GM23248 (cell line): Measurements from ENCODE around the gene SPINK14. TPM values are rescaled to one million over a fixed set of nuclear protein-coding genes. Genes with fewer than 3 reads are reported as not detected.

ENCODE experiments used
- DNase-seq: peaks from one replicate; pipeline ENCODE4 v3.0.0-alpha.2; 2015
- H2AFZ ChIP-seq: fragments of 200-600 bp; sonication (generic); 2 replicates; pipeline ENCODE4 v1.6.1; 2016; ENCODE audit warnings: antibody characterized with exemption
- H3F3A ChIP-seq: fragments of 200-600 bp; sonication (generic); 2 replicates; pipeline ENCODE4 v1.6.1; 2016; ENCODE audit warnings: mild to moderate bottlenecking, antibody characterized with exemption, mixed run types; ENCODE audit not compliant: insufficient read depth
- H3K27ac ChIP-seq: fragments of 200-600 bp; sonication (generic); 2 replicates; pipeline ENCODE4 v1.5.1; 2016; ENCODE audit warnings: mild to moderate bottlenecking
- H3K27me3 ChIP-seq: fragments of 200-600 bp; sonication (generic); replicated peaks from 2 replicates; pipeline ENCODE4 v1.6.1; 2016; ENCODE audit warnings: mild to moderate bottlenecking; ENCODE audit not compliant: insufficient read depth
- H3K36me3 ChIP-seq: fragments of 200-600 bp; sonication (generic); 2 replicates; pipeline ENCODE4 v1.6.1; 2016; ENCODE audit warnings: low read depth, mild to moderate bottlenecking
- H3K4me1 ChIP-seq: fragments of 200-600 bp; sonication (generic); 2 replicates; pipeline ENCODE4 v1.6.1; 2016; ENCODE audit warnings: mild to moderate bottlenecking; ENCODE audit not compliant: insufficient read depth
- H3K4me2 ChIP-seq: fragments of 200-600 bp; sonication (generic); one replicate; pipeline ENCODE4 v1.6.1; 2016; ENCODE audit warnings: mild to moderate bottlenecking; ENCODE audit not compliant: unreplicated experiment
- H3K4me3 ChIP-seq: fragments of 200-600 bp; sonication (generic); 2 replicates; pipeline ENCODE4 v1.5.1; 2016; ENCODE audit warnings: mild to moderate bottlenecking
- H3K79me2 ChIP-seq: fragments of 200-600 bp; sonication (generic); 2 replicates; pipeline ENCODE4 v1.6.1; 2016; ENCODE audit warnings: mild to moderate bottlenecking; ENCODE audit not compliant: insufficient read depth
- H3K9ac ChIP-seq: fragments of 200-600 bp; sonication (generic); 2 replicates; pipeline ENCODE4 v1.6.1; 2016; ENCODE audit warnings: mild to moderate bottlenecking
- H3K9me2 ChIP-seq: fragments of 200-600 bp; sonication (generic); 2 replicates; pipeline ENCODE4 v1.6.1; 2016; ENCODE audit warnings: mixed run types, mild to moderate bottlenecking, moderate library complexity; ENCODE audit not compliant: insufficient read depth
- H3K9me3 ChIP-seq: fragments of 200-600 bp; sonication (generic); one replicate; pipeline ENCODE4 v1.6.1; 2017; ENCODE audit warnings: low read depth
- H4K20me1 ChIP-seq: fragments of 200-600 bp; sonication (generic); 2 replicates; pipeline ENCODE4 v1.6.0; 2016; ENCODE audit not compliant: insufficient read depth
- EZH2 ChIP-seq: fragments of 200-600 bp; sonication (generic); IDR thresholded peaks from 2 replicates; pipeline ENCODE4 v1.6.1; 2018; ENCODE audit warnings: antibody characterized with exemption, mild to moderate bottlenecking; ENCODE audit not compliant: insufficient read depth, poor library complexity, severe bottlenecking
- EZH2phosphoT487 ChIP-seq: fragments of 200-600 bp; sonication (generic); IDR thresholded peaks from 2 replicates; pipeline ENCODE4 v1.6.1; 2018; ENCODE audit warnings: antibody characterized with exemption, moderate library complexity, mild to moderate bottlenecking, low read depth; ENCODE audit not compliant: insufficient read depth
- WGBS, 2 experiments: methylation state at CpG; one replicate each; pipeline ENCODE4 v1.1.6; 2015 to 2017; ENCODE audit warnings: low lambda C conversion rate in 2 of 2, low coverage in 1 of 2; ENCODE audit errors: missing lambda C conversion rate in 2 of 2; 5-methylcytosine and 5-hydroxymethylcytosine counted together
- in situ Hi-C: fragments of 300-500 bp; cut with MboI; formaldehyde crosslinking; loops from 2 replicates; pipeline ENCODE4 v1.15.0; 2020
- polyA plus RNA-seq: library from polyadenylated mRNA; unstranded; fragments of >200 nt; fragmentation: Nextera tagmentation; extraction: Ambion mirVana; gene quantifications from 2 replicates; pipeline ENCODE4 v1.2.1, GENCODE V29; 2016
- total RNA-seq: library from RNA; depleted of rRNA; stranded (reverse); fragments of >200 nt; shearing (Covaris generic); gene quantifications from 2 replicates; pipeline ENCODE4 v1.2.3, GENCODE V29; 2014

The SPINK14 gene
- total and polyA plus RNA-seq, 2 experiments from 2014 or later, result not detected

- Histone ChIP-seq H3K36me3 (no peaks in the 10 kb centered on the region), H4K20me1 (no peaks in the 10 kb centered on the region), H3K9ac (no peak overlapping the region), H2AFZ (no peak overlapping the region), H3K79me2 (no peaks in the 10 kb centered on the region), H3F3A (no peaks in the 10 kb centered on the region), H3K4me3 (no peak overlapping the region), H3K4me2 (no peak overlapping the region), H3K27me3 (no peaks in the 10 kb centered on the region), H3K27ac (no peak overlapping the region), H3K4me1 (no peaks in the 10 kb centered on the region), H3K9me3 (no peaks in the 10 kb centered on the region), H3K9me2 (no peaks in the 10 kb centered on the region)
- 19 to 22% methylated on average over 2 of the region's 2 CpGs for WGBS, 2 experiments
- no peak for DNase-seq
- in situ Hi-C loops, result no loop called here
- TF ChIP-seq EZH2 (no peak), EZH2phosphoT487 (no peak)
Measured at GRCh38 chr5:148201151-148201550, 32.8 kb downstream of the SPINK14 start.

GRCh38 chr5:148202531-148203203 is 34.3 kb downstream of the SPINK14 start, which contains the start of gene SPINK6:
SPINK6 (plus strand) TSS chr5:148203042; CDS start chr5:148203097, 55 bp downstream.
- Histone ChIP-seq H3K9me2 (no peaks in the 10 kb centered on the region), H3K4me2 (no peak within 1 kb of the TSS), H3K36me3 (no peaks in the 10 kb centered on the region), H3K79me2 (no peaks in the 10 kb centered on the region), H3K27me3 (no peaks in the 10 kb centered on the region), H3K4me1 (no peaks in the 10 kb centered on the region), H3K4me3 (no peak within 1 kb of the TSS), H3K9ac (no peak within 1 kb of the TSS), H3F3A (no peaks in the 10 kb centered on the region), H4K20me1 (no peaks in the 10 kb centered on the region), H2AFZ (no peak within 1 kb of the TSS), H3K9me3 (no peaks in the 10 kb centered on the region), H3K27ac (no peak within 1 kb of the TSS)
- in situ Hi-C loops, result no loop called here
- TF ChIP-seq EZH2phosphoT487 (no peak), EZH2 (no peak)
- 42 to 48% methylated on average over 2 of the region's 2 CpGs for WGBS, 2 experiments
- no peak for DNase-seq

- no peaks in the 10 kb centered on the region for H3K4me1 ChIP-seq
- H3K79me2 ChIP-seq, result no peaks in the 10 kb centered on the region
- TF ChIP-seq EZH2 (no peak), EZH2phosphoT487 (no peak)
- H2AFZ ChIP-seq, result no peak overlapping the region
- in situ Hi-C loops, result no loop called here
- no peak overlapping the region for H3K4me3 ChIP-seq
- H3K4me2 ChIP-seq, result no peak overlapping the region
- H3K9ac ChIP-seq, result no peak overlapping the region
- H3K9me2 ChIP-seq, result no peaks in the 10 kb centered on the region
- H3K9me3 ChIP-seq, result no peaks in the 10 kb centered on the region
- WGBS, 2 experiments, result 41 to 45% methylated on average over 4 of the region's 4 CpGs
- no peaks in the 10 kb centered on the region for H3K36me3 ChIP-seq
- no peak for DNase-seq
- no peak overlapping the region for H3K27ac ChIP-seq
- no peaks in the 10 kb centered on the region for H4K20me1 ChIP-seq
- no peaks in the 10 kb centered on the region for H3K27me3 ChIP-seq
- H3F3A ChIP-seq, result no peaks in the 10 kb centered on the region
Measured at GRCh38 chr5:148205044-148205806, 36.9 kb downstream of the SPINK14 start.

GRCh38 chr5:148205865-148206264 is 37.5 kb downstream of the SPINK14 start:
- no peak for DNase-seq
- Histone ChIP-seq H3K9me2 (no peaks in the 10 kb centered on the region), H3K27ac (no peak overlapping the region), H2AFZ (no peak overlapping the region), H3K4me1 (no peaks in the 10 kb centered on the region), H3K9me3 (no peaks in the 10 kb centered on the region), H4K20me1 (no peaks in the 10 kb centered on the region), H3K27me3 (no peaks in the 10 kb centered on the region), H3K36me3 (no peaks in the 10 kb centered on the region), H3K79me2 (no peaks in the 10 kb centered on the region), H3K4me2 (no peak overlapping the region), H3K9ac (no peak overlapping the region), H3F3A (no peaks in the 10 kb centered on the region), H3K4me3 (no peak overlapping the region)
- in situ Hi-C loops, result no loop called here
- 20 to 28% methylated on average over 1 of the region's 1 CpG for whole genome bisulfite sequencing, 2 experiments
- TF ChIP-seq EZH2, result no peak
- TF ChIP-seq EZH2phosphoT487, result no peak
